DLD1 (cell line): Measurements from ENCODE around the gene HMMR.

ENCODE experiments used
- in situ Hi-C: cut with HindIII; loops from 2 replicates; pipeline ENCODE4 v1.10.0; 2017; ENCODE audit warnings: low sequenced_read_pairs

Gene HMMR

GRCh38 chr5:163456840-163457239, 3.6 kb upstream of the HMMR start:
- in situ Hi-C loops, result no loop called here

GRCh38 chr5:163458778-163459385, 1.6 kb upstream of the HMMR start:
- in situ Hi-C loops, result no loop called here

DNA sequence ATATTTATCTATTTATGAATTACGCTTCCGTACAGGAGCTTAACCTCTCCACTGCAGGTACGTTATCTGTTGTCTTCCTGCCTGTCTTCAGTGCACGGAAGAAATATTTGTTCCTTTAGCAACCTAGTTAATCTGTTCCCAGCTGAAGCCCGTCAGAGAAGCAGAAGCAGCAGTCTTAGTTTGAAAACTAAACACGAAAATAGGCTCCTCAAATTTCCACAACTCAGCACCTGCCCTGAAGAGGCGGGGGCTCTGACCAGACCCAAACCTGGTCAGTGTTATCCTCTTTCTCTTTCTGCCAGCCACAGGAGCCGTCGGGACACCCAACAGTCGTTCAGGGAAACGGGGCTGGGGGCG, 992 bp upstream of the HMMR start:
- in situ Hi-C loops, result no loop called here

DNA sequence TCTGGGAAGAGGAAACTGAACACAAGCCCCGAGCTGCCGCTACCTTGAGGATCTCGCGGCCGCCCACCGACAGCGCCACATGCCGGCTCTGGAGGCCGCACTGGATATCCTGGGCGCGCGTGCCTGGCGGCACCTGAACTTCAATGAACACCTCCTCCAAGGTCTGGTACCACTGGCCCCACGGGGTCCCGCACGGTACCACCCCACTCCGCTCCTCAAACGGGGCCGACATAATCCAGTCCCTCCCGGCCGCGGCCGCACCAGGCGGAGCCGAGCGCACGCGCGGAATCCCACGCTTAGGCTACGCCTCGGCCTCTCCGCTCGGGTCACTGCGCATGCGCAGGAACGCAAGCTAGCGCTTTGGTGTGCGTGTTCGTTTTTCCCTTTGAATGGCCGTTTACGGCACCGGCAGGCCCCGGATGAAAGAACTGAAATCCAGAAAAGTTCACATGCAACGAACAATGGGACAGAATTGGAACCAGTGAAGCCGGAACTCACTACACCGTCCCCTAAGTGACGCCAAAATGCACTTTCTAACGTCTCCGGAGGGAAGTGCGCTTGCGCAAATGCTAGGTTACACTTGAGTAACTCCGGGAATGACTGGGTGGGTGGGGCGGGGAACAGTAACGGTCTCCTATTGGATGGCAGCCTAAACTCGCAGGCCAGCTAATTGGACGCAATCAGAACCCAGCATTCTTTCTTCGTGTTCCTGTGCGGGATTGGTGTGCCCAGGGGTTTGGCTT, 442 bp upstream of the HMMR start, which contains the start of gene NUDCD2:
TSS of gene NUDCD2 (minus strand) at position 284 of the 743 bp plus-strand sequence. CDS start at position 232, 52 bp downstream.
- in situ Hi-C loops, result no loop called here

DNA sequence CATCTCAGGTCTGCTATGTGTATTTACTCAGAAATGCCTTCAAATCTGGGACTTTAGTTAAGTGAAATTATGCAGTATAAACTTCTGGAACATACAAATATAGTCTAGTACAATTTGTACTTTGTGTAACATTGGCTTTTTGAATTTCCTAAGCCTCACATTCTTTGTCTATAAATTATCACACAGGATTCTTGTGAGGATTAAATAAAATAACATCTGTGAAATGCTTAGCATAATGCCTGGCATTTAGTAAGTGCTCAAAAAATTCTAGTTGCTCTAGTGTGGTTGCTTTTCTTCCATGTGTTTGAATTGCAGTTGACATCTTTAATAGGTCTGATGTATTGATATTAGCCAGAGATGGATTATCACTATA, 2.6 kb downstream of the HMMR start:
- in situ Hi-C loops, result no loop called here

DNA sequence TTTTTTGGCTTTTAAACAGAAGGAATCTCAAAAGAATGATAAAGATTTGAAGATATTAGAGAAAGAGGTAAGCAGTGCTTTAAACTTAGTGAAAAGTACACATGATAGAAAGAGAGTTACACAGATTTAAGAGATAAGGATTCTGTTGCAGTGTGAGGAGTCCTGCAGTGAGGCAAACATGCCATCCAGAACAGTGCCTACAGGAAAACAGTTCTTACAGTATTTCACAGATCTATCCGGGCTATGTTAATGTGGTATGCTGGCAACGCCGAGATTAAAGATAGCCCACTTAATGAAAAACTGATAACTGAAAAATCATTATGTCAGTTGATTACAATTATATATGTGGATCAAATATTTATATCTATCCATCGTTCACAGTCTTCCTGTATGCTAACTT, 7.2 kb downstream of the HMMR start:
- in situ Hi-C loops, result no loop called here

- in situ Hi-C loops, result no loop called here
Measured at GRCh38 chr5:163473635-163474243, 13.3 kb downstream of the HMMR start.

DNA sequence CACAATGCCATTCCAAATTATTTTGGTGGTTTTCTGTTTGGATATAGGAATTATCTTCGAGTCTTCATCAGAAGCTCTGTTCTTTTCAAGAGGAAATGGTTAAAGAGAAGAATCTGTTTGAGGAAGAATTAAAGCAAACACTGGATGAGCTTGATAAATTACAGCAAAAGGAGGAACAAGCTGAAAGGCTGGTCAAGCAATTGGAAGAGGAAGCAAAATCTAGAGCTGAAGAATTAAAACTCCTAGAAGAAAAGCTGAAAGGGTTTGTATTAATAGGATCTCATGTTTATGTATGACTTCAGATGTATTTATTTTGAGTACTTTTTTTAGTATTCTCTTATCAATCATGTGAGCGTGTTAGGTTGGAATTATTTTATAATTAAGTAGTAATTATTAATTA, 15.0 kb downstream of the HMMR start:
- in situ Hi-C loops, result no loop called here

- in situ Hi-C loops, result no loop called here
Measured at GRCh38 chr5:163478126-163478981, 17.9 kb downstream of the HMMR start.

- in situ Hi-C loops, result no loop called here
Measured at GRCh38 chr5:163478982-163479271, 18.5 kb downstream of the HMMR start.

- in situ Hi-C loops, result no loop called here
Measured at GRCh38 chr5:163489055-163489744, 28.8 kb downstream of the HMMR start.

DNA sequence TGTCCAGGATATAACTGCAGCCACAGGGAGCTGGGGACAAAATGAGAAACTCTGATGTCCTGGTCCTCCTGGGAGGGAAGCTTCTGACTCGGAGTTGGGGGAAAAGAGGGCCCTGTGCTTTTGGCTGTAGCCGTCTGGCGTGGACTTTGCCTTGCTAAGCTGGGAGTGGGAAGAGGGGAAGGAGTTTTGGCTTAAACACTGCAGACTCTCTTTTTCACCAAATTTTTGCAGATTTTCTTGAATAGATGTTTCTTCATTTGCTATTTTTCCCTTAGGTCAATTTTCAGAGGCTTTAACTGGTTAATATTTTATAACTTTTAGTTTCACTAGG, 29.3 kb downstream of the HMMR start:
- in situ Hi-C loops, result no loop called here

DNA sequence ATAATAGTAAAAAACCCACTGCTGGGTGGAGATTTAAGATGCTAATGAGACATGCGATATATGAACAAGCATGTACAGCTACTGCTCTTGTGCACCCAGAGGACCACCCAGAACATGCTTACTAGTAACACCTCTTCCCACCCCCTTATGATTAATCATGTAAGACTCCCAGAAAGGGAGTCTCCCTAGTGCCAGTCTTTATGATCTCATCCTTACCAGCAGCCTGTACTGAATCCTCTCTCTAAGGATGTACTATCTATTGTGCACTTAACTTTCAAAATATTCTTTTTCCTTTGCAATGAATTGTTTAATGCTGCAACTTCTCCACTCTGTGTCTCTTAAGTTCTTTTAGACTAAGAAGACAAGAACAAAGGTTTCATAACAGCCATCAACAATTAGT, 35.9 kb downstream of the HMMR start:
- in situ Hi-C loops, result no loop called here

DNA sequence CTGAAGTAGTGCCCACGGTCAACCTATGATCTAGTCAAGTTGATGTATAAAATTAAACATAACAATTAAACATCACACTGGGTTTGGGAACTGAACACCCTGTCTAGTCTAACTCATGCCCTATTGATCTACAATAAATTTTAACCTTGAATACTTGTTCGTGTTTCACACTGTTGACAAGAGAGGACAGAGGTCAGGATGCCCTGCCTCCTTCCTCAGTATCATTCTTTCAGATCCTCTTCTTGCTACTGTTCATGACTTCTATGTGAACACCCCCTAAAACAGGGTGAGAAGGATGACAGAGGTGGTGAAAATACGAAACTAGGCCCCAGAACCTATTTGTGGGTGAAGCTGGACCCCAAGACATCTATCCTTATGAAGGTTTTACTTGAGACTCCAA, 36.9 kb downstream of the HMMR start:
- in situ Hi-C loops, result no loop called here

DNA sequence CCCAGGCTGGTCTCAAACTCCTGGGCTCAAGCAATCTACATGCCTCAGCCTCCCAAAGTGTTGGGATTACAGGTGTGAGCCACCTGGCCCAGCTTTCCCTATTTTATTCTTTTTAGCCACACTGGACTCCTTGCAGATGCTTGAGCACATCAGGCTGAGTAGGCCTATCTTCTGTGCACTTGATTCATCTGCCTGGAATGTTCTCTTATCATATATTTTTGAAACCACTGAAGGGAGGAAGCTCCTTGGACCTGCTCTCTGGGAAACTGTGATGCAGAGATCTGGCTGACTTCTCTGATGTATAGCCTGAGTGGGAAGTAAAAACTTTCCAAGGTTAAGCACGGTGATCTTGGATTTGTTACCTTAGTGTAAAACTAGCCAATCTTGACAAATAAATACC, 38.5 kb downstream of the HMMR start:
- in situ Hi-C loops, result no loop called here

- in situ Hi-C loops, result no loop called here
Measured at GRCh38 chr5:163502521-163502920, 42.1 kb downstream of the HMMR start.

GRCh38 chr5:163503106-163504078, 43.0 kb downstream of the HMMR start:
- in situ Hi-C loops, result no loop called here

GRCh38 chr5:163504079-163504931, 43.9 kb downstream of the HMMR start:
- in situ Hi-C loops, result no loop called here

GRCh38 chr5:163505049-163505367, 44.6 kb downstream of the HMMR start:
- in situ Hi-C loops, result no loop called here
